Measurements from ENCODE around the gene RFX7.

DNA sequence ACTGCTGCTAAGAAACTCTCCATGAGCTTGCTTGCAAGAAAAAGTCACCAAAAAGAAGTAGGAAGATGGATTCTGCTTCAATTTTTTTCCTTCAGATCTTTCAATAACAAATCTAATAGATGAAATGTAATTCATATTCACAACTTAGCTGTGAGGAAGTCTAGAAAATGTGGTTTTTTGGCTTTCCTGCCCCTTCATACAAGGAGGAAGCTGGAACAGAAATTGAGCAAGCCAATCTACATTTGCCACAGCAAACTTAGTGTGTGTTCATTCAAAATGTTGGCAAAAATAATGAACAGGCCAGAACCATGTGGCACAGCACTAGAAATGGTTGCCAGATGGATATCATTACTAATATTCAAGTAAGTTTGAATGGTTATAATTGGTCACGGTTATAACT is 157.1 kb downstream of the RFX7 start:
- TF ChIP-seq, protein P1, sequence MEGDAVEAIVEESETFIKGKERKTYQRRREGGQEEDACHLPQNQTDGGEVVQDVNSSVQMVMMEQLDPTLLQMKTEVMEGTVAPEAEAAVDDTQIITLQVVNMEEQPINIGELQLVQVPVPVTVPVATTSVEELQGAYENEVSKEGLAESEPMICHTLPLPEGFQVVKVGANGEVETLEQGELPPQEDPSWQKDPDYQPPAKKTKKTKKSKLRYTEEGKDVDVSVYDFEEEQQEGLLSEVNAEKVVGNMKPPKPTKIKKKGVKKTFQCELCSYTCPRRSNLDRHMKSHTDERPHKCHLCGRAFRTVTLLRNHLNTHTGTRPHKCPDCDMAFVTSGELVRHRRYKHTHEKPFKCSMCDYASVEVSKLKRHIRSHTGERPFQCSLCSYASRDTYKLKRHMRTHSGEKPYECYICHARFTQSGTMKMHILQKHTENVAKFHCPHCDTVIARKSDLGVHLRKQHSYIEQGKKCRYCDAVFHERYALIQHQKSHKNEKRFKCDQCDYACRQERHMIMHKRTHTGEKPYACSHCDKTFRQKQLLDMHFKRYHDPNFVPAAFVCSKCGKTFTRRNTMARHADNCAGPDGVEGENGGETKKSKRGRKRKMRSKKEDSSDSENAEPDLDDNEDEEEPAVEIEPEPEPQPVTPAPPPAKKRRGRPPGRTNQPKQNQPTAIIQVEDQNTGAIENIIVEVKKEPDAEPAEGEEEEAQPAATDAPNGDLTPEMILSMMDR (IDR thresholded peaks at IDR 0.05; ENCODE audit: borderline replicate concordance, extremely low read depth, low read length, poor library complexity, severe bottlenecking) = no peak
- TF ChIP-seq EZH2 (IDR thresholded peaks at IDR 0.05; ENCODE audit: borderline replicate concordance, low read depth, low read length, severe bottlenecking) = no peak

Measured in DND-41 (cell line).